ENCODE measurements around the gene EEIG1.

Gene EEIG1

DNA sequence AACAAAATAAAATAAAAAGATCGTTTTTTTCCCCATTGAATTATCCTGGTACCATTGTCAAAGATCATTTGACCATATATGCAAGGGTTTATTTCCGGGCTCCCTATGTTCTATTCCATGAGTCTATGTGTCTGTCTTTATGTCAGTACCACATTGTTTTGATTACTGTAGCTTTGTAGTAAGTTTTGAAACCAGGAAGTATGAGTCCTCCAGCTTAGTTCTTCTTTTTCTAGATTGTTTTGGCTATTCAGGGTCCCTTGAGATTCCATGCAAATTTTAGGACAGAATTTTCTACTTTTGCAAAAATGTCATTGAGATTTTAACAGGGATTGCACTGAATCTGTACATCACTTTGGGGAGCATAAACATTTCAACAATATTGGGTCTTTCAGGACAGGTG is 18.7 kb upstream of the EEIG1 start:
- DNase-seq, result no peak

GRCh38 chr9:127993721-127994120 is 12.9 kb upstream of the EEIG1 start:
- no peak for DNase-seq

- DNase-seq, result no peak
Observed at GRCh38 chr9:127991757-127992274, 11.0 kb upstream of the EEIG1 start.

DNA sequence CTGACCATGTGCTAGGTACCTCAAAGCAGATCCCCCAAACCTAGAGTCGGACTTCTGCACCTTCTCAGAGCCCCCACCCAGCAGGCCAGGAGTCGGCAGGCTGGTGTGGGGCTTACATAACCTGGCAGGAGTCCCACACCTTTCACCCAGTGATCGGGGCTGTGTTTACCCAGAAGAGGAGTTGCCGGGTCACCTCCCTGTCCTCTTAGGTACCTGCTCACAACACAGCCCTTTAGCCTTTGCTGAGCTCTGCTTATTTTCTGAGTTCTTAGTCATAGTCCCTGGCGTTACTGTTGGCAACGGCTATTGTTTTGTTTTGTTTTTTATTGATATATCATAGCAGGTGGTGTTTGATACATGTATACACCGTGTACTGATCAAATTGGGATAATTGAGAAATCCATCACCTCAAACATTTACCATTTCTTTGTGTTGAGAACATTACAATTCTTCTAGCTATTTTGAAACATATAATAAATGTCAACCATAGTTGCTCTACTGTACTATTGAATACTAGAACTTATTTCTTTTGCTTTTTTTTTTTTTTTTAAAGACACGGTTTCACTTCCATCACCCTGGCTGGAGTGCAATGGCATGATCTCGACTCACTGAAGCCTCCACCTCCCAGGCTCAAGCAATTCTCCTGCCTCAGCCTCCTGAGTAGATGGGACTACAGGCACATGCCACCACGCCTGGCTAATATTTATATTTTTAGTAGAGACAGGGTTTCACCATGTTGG is 10.4 kb upstream of the EEIG1 start:
- no peak for DNase-seq

DNA sequence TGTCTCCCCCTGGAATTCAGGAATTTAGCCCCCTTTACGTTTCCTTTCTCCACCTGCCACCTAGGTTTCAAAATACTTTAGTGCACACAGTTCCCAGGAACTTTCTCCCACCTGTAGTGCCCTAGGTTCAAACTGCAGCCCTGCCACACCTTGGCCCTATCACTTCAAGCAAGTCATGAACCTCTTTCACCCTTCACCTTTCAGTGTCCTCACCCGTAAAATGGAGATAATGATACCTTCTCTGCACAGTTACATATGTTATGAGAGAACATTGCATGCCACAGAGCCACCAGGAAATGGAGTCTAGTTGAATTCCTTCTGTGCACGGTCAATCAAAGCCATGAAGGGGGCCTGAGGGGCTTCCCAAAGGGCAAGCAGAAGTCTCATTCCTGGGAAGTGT is 9.8 kb upstream of the EEIG1 start:
- DNase-seq, result no peak

- no peak for DNase-seq
Observed at GRCh38 chr9:127989094-127989493, 8.3 kb upstream of the EEIG1 start.

GRCh38 chr9:127987103-127987614 is 6.4 kb upstream of the EEIG1 start:
- no peak for DNase-seq

- DNase-seq, result no peak
Observed at GRCh38 chr9:127985011-127985410, 4.2 kb upstream of the EEIG1 start.

- no peak for DNase-seq
Observed at GRCh38 chr9:127983847-127984289, 3.1 kb upstream of the EEIG1 start.

- DNase-seq, result no peak
Observed at GRCh38 chr9:127982912-127983311, 2.1 kb upstream of the EEIG1 start.

DNA sequence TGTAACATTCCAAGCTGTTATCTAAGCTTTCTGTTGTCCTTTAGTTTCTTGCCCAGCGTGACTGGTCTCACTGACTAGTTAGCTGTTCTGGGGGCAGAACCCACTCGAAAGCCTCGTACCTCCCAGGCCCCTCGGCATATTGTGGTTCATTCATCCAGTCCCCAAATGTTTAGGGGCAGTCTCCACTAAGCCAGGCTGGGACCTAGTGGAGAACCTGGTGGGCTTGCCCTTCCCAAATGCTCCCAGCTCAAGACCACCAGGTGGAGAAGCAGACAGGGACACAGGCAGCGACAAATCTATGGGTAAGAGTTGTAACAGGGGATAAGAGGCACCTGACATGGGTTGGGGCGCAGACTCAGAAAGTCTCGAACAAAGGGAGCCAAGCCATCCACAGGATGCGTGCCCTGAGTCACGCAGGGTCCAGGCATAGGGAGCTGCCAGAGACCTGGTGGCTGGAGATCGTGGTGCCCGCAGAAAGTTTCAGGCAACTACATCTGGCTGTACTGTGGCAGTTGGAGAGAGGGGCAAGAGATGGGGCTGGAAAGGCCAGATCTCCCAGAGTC is 851 bp upstream of the EEIG1 start:
- DNase-seq, result no peak

GRCh38 chr9:127980060-127980705 is 606 bp downstream of the EEIG1 start:
- DNase-seq, result peak in 2 of 4 experiments; percentile 39 to 44

DNA sequence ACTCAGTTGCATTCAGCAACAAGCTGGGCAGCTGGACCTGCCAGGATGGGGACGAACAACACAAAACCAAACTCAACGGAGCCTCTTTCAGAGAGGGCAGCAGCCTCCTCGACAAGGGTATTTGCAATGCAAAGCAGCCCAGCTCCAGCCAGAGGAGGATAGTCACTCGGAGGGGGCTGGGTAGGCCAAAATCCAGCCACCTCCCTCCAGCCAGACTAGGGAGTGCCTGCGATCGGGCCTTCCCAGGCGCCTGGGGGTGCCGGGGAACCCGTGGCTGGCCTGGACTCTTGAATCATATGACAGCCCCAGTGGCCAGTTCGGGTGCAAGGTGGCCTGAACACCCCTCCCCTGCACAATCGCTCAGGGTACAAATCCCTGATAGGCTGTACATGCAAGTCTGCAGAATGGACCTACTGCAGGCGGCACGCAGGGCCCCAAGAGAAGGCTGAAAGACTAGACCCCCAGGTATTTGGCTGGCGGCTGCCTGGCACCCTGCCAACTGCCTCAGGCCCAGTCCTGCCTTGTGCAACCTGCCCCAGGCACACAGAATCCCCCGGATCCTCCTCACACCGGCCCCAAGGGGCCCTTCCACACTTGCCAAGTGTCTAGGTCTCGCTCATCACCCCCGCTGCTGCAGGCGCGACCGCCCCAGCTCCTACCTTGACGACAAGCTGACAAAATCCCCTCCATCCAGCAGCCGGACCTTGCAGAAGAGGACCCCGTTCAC is 1.3 kb downstream of the EEIG1 start:
- DNase-seq, result no peak

- DNase-seq, result no peak
Observed at GRCh38 chr9:127979015-127979332, 1.8 kb downstream of the EEIG1 start.

- no peak for DNase-seq
Observed at GRCh38 chr9:127977884-127978647, 2.7 kb downstream of the EEIG1 start.

- no peak for DNase-seq
Observed at GRCh38 chr9:127977009-127977883, 3.5 kb downstream of the EEIG1 start.

- DNase-seq, result no peak
Observed at GRCh38 chr9:127976498-127976897, 4.3 kb downstream of the EEIG1 start.

DNA sequence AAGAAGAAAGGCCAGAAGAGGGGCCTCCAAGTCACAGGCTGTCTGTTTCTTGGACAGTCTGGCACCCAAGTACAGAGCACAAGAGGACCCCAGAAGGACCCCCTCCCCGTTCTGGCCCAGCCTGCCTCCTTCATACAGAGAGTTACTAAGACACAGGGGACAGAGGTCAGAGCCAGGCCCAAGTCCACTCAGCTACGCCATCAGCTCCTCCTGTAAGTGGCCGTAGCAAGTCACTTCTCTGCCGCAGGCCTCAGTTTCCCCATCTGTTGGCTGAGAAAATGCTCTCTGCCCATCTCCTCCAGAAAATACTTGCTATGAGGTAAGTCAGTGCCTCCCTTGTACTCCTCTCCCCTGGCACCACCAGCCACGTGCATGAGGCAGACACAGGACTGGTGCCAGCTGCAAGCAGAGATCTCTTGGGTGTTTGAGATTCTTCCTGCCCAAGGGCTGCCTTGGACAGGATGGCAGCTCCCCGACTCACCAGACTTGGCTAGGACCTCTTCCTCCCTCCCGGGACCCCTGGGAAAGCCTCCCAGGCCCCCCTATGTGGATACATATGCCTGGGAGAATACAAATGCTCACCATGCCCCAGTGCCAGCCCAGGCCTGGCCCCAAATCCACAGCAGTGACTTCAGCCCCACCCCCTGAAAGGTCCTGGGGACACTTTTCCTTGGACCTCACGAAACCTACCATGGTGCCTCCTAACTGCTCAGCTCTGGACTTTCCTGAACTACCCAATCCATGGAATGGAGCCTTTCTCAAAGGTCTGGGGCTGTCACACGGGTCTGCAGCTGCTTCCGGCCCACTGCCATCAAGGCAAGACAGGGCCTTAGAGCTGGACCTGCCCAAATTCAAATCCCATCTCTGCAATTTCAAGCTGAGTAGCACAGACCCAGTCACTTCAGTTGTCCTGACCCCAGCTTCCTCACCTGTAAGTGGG is 5.1 kb downstream of the EEIG1 start:
- DNase-seq, result no peak

DNA sequence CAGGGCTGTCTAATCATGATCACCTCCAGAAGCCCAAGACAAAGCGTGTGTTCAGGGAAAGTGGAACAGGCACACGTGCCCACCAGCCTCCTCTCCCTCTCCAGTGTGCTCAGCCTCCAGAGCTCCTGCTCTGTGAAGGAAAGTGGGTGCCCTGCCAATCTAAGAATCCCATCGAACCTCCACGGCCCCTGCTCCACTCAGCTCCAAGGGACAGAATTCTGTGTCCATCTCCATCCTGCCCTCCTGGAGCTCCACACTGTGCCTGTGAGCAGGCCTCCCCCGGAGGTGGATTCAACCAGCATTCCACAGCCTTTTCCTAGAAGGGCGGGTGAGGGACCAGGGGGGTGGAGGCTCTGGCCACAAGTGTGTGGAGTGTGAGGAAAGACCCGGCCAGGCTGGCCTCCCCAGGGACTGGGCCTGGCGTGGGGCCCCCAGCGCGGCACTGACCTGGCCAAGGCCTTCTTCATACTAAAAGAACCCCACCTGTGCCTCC is 6.0 kb downstream of the EEIG1 start:
- DNase-seq, result no peak
